ENCODE data around the gene PKP1.
A peak's percentile ranks its signal among the peaks of the same experiment; 100 is the strongest.

The PKP1 gene

GRCh38 chr1:201327687-201328240 is 44.5 kb downstream of the PKP1 start:
- DNase-seq, result no peak

- no peak for DNase-seq
Observed at GRCh38 chr1:201328576-201328975, 45.3 kb downstream of the PKP1 start.

- no peak for DNase-seq
Observed at GRCh38 chr1:201329286-201329685, 46.0 kb downstream of the PKP1 start.

- no peak for DNase-seq
Observed at GRCh38 chr1:201329801-201330200, 46.5 kb downstream of the PKP1 start.

GRCh38 chr1:201330541-201330940 is 47.2 kb downstream of the PKP1 start:
- no peak for DNase-seq

- DNase-seq, result no peak
Observed at GRCh38 chr1:201331166-201331565, 47.9 kb downstream of the PKP1 start.

- no peak for DNase-seq
Observed at GRCh38 chr1:201332021-201332420, 48.7 kb downstream of the PKP1 start.

GRCh38 chr1:201332616-201333335 is 49.5 kb downstream of the PKP1 start:
- no peak for DNase-seq

- DNase-seq, result no peak
Observed at GRCh38 chr1:201334325-201335173, 51.2 kb downstream of the PKP1 start.

- no peak for DNase-seq
Observed at GRCh38 chr1:201335174-201335870, 52.0 kb downstream of the PKP1 start.

- DNase-seq, result no peak
Observed at GRCh38 chr1:201335901-201336300, 52.6 kb downstream of the PKP1 start.

GRCh38 chr1:201336711-201337450 is 53.6 kb downstream of the PKP1 start:
- no peak for DNase-seq

GRCh38 chr1:201341377-201341776 is 58.1 kb downstream of the PKP1 start:
- no peak for DNase-seq

- DNase-seq, result no peak
Observed at GRCh38 chr1:201344206-201345080, 61.1 kb downstream of the PKP1 start.

GRCh38 chr1:201345081-201345355 is 61.7 kb downstream of the PKP1 start:
- no peak for DNase-seq

- peak in 2 of 56 donors; percentile 5 to 9 for DNase-seq
Observed at GRCh38 chr1:201346337-201346939, 63.1 kb downstream of the PKP1 start.

- no peak for DNase-seq
Observed at GRCh38 chr1:201346987-201347386, 63.7 kb downstream of the PKP1 start.

- DNase-seq, result no peak
Observed at GRCh38 chr1:201347498-201348210, 64.3 kb downstream of the PKP1 start.

GRCh38 chr1:201348211-201348566 is 64.9 kb downstream of the PKP1 start:
- DNase-seq, result peak in 3 of 56 donors; percentile 3 to 8 (median 7)
